ENCODE data around the gene FRK.

Gene FRK

DNA sequence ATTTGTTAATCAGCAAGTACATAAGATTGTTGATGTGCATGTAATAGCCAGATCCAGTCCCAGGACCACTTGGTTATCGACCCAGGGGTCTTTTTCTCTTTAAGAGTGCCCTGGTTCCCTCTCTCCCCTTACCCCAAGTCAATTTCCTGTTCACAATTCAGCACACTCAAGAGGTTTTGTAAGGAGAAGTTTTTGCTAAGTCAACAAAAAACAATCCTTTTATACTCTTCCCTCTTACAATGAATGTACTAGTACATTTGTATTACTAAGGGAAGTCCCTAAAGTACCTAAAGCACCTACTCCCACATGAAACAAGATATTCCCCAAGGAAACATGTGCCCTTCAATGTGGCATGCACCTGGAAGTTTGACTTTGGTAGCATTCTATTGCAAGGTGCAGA is 38.3 kb upstream of the FRK start:
- no peak overlapping the region for H3K27ac ChIP-seq (ENCODE audit: extremely low read depth, low read depth, low read length)
- no peaks in the 10 kb centered on the region for H3K9me3 ChIP-seq (ENCODE audit: control insufficient read depth, insufficient read depth, low read depth, low read length)
- CTCF ChIA-PET = interaction anchor here (0.7 to 4.1 kb wide), 2 partner anchors 13 to 88 kb away, joined by 3 to 89 read pairs; no protein-coding TSS in a partner anchor
- no peak overlapping the region for H3K4me3 ChIP-seq (ENCODE audit: low read depth, low read length)
- H3K4me1 ChIP-seq (ENCODE audit: control insufficient read depth, insufficient read depth, low read length) = peaks cover 3% of the 10 kb centered on the region; the same call in 1 of the 2 replicates
- TF ChIP-seq, protein P1, sequence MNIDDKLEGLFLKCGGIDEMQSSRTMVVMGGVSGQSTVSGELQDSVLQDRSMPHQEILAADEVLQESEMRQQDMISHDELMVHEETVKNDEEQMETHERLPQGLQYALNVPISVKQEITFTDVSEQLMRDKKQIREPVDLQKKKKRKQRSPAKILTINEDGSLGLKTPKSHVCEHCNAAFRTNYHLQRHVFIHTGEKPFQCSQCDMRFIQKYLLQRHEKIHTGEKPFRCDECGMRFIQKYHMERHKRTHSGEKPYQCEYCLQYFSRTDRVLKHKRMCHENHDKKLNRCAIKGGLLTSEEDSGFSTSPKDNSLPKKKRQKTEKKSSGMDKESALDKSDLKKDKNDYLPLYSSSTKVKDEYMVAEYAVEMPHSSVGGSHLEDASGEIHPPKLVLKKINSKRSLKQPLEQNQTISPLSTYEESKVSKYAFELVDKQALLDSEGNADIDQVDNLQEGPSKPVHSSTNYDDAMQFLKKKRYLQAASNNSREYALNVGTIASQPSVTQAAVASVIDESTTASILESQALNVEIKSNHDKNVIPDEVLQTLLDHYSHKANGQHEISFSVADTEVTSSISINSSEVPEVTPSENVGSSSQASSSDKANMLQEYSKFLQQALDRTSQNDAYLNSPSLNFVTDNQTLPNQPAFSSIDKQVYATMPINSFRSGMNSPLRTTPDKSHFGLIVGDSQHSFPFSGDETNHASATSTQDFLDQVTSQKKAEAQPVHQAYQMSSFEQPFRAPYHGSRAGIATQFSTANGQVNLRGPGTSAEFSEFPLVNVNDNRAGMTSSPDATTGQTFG (tag by site-specific recombination; IDR thresholded peaks at IDR 0.05; ENCODE audit: borderline replicate concordance) = no peak
- TF ChIP-seq, protein P2, sequence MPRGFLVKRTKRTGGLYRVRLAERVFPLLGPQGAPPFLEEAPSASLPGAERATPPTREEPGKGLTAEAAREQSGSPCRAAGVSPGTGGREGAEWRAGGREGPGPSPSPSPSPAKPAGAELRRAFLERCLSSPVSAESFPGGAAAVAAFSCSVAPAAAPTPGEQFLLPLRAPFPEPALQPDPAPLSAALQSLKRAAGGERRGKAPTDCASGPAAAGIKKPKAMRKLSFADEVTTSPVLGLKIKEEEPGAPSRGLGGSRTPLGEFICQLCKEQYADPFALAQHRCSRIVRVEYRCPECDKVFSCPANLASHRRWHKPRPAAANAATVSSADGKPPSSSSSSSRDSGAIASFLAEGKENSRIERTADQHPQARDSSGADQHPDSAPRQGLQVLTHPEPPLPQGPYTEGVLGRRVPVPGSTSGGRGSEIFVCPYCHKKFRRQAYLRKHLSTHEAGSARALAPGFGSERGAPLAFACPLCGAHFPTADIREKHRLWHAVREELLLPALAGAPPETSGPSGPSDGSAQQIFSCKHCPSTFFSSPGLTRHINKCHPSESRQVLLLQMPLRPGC (tag by site-specific recombination; IDR thresholded peaks at IDR 0.05) = no peak
- TF ChIP-seq, protein P3, sequence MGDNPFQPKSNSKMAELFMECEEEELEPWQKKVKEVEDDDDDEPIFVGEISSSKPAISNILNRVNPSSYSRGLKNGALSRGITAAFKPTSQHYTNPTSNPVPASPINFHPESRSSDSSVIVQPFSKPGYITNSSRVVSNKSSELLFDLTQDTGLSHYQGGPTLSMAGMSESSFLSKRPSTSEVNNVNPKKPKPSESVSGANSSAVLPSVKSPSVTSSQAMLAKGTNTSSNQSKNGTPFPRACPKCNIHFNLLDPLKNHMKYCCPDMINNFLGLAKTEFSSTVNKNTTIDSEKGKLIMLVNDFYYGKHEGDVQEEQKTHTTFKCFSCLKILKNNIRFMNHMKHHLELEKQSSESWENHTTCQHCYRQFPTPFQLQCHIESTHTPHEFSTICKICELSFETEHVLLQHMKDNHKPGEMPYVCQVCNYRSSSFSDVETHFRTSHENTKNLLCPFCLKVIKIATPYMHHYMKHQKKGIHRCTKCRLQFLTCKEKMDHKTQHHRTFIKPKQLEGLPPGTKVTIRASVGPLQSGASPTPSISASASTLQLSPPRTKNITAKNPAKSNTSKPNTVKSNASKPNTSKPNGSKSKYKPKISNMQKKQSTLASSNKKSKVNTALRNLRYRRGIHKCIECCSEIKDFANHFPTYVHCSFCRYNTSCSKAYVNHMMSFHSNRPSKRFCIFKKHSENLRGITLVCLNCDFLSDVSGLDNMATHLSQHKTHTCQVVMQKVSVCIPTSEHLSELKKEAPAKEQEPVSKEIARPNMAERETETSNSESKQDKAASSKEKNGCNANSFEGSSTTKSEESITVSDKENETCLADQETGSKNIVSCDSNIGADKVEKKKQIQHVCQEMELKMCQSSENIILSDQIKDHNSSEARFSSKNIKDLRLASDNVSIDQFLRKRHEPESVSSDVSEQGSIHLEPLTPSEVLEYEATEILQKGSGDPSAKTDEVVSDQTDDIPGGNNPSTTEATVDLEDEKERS (tag by site-specific recombination; IDR thresholded peaks at IDR 0.05) = no peak
- TF ChIP-seq ZNF549 (tag by site-specific recombination; IDR thresholded peaks at IDR 0.05) (no peak), SP7 (tag by site-specific recombination; IDR thresholded peaks at IDR 0.05) (no peak), ZBTB21 (tag by site-specific recombination; IDR thresholded peaks at IDR 0.05) (no peak), ZNF843 (tag by site-specific recombination; IDR thresholded peaks at IDR 0.05) (no peak), ZNF19 (tag by site-specific recombination; IDR thresholded peaks at IDR 0.05; ENCODE audit: low read depth) (no peak)
- TF ChIP-seq, protein P4, sequence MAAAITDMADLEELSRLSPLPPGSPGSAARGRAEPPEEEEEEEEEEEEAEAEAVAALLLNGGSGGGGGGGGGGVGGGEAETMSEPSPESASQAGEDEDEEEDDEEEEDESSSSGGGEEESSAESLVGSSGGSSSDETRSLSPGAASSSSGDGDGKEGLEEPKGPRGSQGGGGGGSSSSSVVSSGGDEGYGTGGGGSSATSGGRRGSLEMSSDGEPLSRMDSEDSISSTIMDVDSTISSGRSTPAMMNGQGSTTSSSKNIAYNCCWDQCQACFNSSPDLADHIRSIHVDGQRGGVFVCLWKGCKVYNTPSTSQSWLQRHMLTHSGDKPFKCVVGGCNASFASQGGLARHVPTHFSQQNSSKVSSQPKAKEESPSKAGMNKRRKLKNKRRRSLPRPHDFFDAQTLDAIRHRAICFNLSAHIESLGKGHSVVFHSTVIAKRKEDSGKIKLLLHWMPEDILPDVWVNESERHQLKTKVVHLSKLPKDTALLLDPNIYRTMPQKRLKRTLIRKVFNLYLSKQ (tag by site-specific recombination; IDR thresholded peaks at IDR 0.05; ENCODE audit: borderline replicate concordance) = no peak
- TF ChIP-seq, protein P5, sequence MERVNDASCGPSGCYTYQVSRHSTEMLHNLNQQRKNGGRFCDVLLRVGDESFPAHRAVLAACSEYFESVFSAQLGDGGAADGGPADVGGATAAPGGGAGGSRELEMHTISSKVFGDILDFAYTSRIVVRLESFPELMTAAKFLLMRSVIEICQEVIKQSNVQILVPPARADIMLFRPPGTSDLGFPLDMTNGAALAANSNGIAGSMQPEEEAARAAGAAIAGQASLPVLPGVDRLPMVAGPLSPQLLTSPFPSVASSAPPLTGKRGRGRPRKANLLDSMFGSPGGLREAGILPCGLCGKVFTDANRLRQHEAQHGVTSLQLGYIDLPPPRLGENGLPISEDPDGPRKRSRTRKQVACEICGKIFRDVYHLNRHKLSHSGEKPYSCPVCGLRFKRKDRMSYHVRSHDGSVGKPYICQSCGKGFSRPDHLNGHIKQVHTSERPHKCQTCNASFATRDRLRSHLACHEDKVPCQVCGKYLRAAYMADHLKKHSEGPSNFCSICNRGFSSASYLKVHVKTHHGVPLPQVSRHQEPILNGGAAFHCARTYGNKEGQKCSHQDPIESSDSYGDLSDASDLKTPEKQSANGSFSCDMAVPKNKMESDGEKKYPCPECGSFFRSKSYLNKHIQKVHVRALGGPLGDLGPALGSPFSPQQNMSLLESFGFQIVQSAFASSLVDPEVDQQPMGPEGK (tag by site-specific recombination; IDR thresholded peaks at IDR 0.05) = no peak
- POLR2A ChIA-PET = no interaction called here
- H3K36me3 ChIP-seq (ENCODE audit: control insufficient read depth in 2 of 2, insufficient read depth in 1 of 2, low read length in 2 of 2) = peaks cover 0 to 10% of the 10 kb centered on the region in 2 experiments; a peak in 1 of 3 replicates

DNA sequence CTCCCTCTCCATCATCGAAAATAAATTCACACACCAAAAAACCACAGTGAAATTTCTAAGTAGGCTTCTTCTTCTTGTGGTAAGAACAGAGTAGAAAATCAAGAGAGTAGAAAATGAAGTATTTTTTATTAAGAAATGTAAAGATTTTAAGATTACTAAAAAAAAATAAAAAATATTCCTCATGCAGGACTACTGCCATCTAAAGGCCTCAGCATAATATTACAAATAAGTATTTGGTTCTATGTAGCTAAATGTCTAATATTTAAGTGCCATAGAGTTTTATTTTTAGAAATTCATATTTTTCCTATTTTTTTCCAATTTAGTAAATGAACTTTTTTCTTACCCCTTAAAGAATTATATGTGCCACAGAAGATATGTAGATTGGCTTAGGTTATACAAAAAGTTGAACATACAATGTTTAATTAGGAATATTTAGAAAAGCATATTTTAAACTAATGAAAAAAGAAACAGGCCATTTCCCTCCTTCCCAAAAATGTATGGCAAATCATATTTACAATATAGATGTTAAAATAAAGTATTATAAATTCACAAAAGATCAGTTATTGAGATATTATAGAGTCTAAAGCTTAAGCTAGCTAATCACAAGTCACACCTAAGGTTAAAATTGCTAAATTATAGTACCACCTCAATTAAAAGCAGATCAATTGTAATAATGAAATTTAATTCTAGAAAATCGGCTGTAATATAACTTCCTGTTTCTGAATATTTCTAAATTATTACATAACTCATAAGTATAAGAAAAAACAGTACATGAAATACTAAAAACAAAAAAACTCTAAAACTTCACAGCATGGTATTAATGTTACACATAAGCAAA is 36.5 kb upstream of the FRK start:
- Histone ChIP-seq H3K36me3 (ENCODE audit: control insufficient read depth in 2 of 2, insufficient read depth in 1 of 2, low read length in 2 of 2) (peaks cover 0 to 5% of the 10 kb centered on the region in 2 experiments; a peak in 1 of 3 replicates), H3K4me1 (ENCODE audit: control insufficient read depth, insufficient read depth, low read length) (peaks cover 3% of the 10 kb centered on the region; the same call in 1 of the 2 replicates), H3K9me3 (ENCODE audit: control insufficient read depth, insufficient read depth, low read depth, low read length) (no peaks in the 10 kb centered on the region), H3K4me3 (ENCODE audit: low read depth, low read length) (no peak overlapping the region), H3K27ac (ENCODE audit: extremely low read depth, low read depth, low read length) (no peak overlapping the region)
- ChIA-PET CTCF (interaction anchor here (0.6 to 4.1 kb wide), 25 partner anchors 9 to 723 kb away, joined by 3 to 89 read pairs (median 3); no protein-coding TSS in a partner anchor), POLR2A (no interaction called here)
- TF ChIP-seq ZNF664 (tag by site-specific recombination; IDR thresholded peaks at IDR 0.05) = peak; percentile 94
- TF ChIP-seq ZNF558 (tag by site-specific recombination; IDR thresholded peaks at IDR 0.05) = no peak
- peak; percentile 42 for TF ChIP-seq ZNF654 (tag by site-specific recombination; IDR thresholded peaks at IDR 0.05; ENCODE audit: low read depth)

Measured in HEK293 (cell line).